GM12873 (cell line): ENCODE results near the gene COL23A1.

Experiments used
- CTCF ChIP-seq: IDR thresholded peaks from 2 replicates; pipeline ENCODE4 v1.5.1; 2012; ENCODE audit warnings: low read depth, mild to moderate bottlenecking, moderate library complexity, low read length, control low read depth; ENCODE audit not compliant: insufficient read depth; ENCODE audit errors: missing control alignments

The COL23A1 gene

DNA sequence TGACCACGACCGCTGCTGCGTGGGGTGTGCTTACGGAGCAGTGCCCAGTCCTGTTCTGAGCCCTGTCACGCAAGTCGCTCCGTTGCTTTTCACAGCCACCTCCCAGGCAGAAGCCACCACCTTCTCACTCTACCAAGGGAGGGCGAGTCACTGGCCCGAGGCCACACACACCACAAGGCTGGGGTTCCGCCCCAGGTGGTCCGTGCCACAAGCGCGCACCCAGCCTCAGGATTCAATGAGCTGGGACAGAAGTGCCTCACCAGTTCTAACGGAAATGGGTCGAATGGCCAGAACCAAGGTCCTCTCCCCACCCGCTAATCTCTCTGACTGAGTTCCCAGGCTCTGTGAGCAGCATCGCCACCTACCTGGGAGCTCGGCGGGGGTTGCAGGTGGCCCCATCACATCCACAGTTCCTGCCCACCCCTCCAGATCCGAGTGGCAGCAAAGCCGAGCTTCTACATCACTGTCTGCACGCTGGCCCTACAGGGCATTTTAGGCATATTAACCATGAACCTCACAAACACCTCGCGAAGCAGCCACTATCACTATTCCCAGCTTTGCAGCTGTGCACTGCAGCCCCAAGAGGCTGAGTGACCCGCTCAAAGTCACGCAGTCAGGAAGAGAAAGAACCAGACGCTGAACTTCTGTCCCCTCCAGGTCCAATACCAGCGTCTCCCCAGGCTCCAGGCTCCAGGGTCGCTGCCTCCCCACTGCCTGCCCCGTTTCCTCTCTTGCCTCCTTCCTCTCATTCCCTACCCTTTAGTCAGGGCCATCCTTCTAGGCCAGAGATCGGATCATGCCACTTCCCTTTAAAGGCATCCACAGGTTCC lies 265.5 kb downstream of the COL23A1 start:
- no peak for TF ChIP-seq CTCF

GRCh38 chr5:178323961-178324360 lies 266.2 kb downstream of the COL23A1 start:
- TF ChIP-seq CTCF, result no peak

GRCh38 chr5:178323541-178323865 lies 266.7 kb downstream of the COL23A1 start:
- TF ChIP-seq CTCF, result no peak

- no peak for TF ChIP-seq CTCF
Measured at GRCh38 chr5:178322736-178323540, 267.3 kb downstream of the COL23A1 start.

DNA sequence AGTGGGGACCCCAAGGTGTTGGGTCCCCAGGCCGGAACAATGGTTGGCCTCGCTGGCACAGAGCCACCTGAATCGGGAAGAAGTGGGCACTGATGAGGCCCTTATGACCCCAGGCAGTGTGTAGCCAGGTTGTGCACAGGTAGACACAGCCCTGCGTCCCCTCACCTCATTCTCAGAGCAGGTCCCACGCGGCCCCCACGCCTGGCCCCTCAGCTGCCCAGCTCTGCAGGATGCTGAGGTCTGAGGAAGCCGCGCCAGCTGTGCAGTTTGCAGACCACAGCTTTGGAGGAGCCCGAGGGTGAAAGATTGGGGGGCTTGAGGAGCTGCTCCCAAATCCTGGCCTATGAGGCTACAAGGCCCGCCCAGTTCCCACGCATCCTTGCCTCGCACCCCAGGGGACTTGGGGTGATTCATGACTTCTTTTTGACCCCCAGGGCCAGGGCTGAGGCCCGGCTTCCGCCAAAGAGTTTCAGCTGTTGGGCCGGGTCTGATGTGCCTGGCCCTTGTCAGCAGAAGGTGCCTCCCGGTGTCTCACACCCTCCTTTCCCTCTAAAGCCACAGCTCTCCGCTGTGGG lies 269.8 kb downstream of the COL23A1 start:
- no peak for TF ChIP-seq CTCF

DNA sequence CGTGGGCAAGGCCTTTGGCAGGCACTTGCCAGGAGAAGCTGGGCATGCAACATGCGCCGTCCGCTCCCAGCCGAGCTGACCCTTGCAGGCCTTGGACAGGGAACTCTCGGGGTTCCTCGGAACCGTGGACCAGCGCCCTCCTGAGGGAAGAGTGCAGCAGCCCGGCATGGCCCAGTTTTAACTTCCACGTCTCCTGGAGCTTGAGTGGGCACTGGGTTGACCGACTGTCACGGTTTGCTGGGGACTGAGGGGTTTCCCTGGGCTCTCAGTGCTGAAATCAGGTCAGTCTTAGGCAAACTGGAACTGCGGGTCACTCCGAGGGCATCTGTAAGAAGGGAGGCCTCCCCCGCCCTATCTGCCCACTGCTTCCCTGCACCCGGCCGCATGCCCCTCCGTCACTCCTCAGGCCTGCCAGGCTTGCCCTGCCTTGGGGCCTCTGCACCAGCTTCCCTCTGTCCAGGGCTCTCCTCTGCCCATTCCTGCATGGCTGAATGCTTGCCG lies 270.6 kb downstream of the COL23A1 start:
- TF ChIP-seq CTCF, result no peak

DNA sequence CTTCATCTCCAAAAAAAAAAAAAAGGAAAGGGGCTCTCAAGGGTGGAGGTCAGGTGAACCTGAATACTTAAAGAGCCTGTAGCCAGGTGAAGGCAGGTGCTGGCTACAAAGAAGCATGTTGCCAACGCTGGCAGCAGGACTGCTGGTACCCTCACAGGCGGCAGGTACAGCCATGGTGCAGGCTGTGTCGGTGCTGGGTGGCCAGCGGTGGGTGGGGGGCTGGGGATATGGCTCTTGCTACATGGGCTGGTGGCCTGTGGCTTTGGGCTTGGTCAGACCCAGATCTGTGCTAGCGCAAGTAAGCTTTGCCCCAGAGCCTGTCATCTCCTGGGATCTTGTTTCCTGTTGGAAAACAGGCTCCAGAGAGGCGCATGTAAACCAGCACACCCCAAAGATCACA lies 271.3 kb downstream of the COL23A1 start:
- no peak for TF ChIP-seq CTCF
